Measurements from ENCODE around the gene AURKA. TPM values are rescaled to one million over a fixed set of nuclear protein-coding genes. Genes with fewer than 3 reads are reported as not detected.
"Not testable (repeated sequence)": the region's sequence is repeated elsewhere in the genome, so short reads cannot be mapped to it uniquely, and the experiment has no call there.

AURKA gene
- total and polyA plus RNA-seq, 4 donors, result 7.9 to 10.0 (median 9.3) TPM

DNA sequence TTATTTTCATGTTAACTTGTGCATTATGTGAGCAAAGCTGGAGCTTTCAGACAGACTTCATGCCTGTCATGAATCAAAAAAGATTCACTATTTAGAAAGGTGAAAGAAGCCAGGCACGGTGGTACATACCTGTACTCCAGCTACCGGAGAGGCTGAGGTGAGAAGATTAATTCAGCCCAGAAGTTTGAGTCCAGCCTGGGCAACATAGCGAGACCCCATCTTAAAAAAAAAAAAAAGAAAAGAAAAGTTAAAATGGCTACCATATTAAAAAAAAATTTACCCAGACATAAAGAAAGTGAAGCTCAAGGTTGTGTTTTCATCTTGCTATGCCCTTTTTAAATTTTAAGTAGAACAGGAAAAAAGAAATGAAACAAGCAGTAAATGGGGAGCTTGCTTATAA, 20.9 kb upstream of the AURKA start:
- no CpG with 5 or more reads among the region's 3 CpGs for WGBS (ENCODE audit: insufficient coverage)
- Histone ChIP-seq H3K27ac (ENCODE audit: low read depth, low read length) (no peak overlapping the region), H3K4me3 (ENCODE audit: low read depth, low read length) (no peak overlapping the region), H3K9me3 (ENCODE audit: control insufficient read depth, insufficient read depth, low read length) (no peaks in the 10 kb centered on the region), H3K27me3 (ENCODE audit: control insufficient read depth, insufficient read depth, low read length) (no peaks in the 10 kb centered on the region), H3K4me1 (ENCODE audit: control insufficient read depth, insufficient read depth, low read length) (no peaks in the 10 kb centered on the region), H3K36me3 (ENCODE audit: control insufficient read depth, insufficient read depth, low read length) (peaks cover 18% of the 10 kb centered on the region)
- no peak for DNase-seq (ENCODE audit: low read depth in 4 of 6, low spot score in 6 of 6)

DNA sequence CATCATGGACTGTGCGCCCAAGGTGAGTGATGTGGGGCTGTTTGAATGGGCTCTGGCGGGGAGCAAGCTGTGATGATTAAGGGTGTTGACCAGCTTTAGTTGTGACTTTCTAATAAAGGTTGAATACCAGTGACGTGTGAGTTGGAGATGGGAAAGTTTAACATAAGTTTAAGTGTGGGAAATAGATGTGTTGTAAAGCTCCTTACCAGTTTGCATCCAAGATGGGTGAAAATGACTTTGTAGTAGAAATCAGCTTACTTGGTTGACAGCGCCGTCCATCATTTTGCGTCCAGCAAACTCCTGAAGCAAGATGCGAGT, 20.4 kb upstream of the AURKA start:
- 91% methylated on average over 7 of the region's 7 CpGs for WGBS (ENCODE audit: insufficient coverage)
- no peak overlapping the region for H3K4me3 ChIP-seq (ENCODE audit: low read depth, low read length)
- DNase-seq (ENCODE audit: low read depth in 4 of 6, low spot score in 6 of 6), result no peak
- peaks cover 23% of the 10 kb centered on the region for H3K36me3 ChIP-seq (ENCODE audit: control insufficient read depth, insufficient read depth, low read length)
- H3K27ac ChIP-seq (ENCODE audit: low read depth, low read length), result peak overlapping the region; percentile 65
- no peaks in the 10 kb centered on the region for H3K9me3 ChIP-seq (ENCODE audit: control insufficient read depth, insufficient read depth, low read length)
- no peaks in the 10 kb centered on the region for H3K4me1 ChIP-seq (ENCODE audit: control insufficient read depth, insufficient read depth, low read length)
- no peaks in the 10 kb centered on the region for H3K27me3 ChIP-seq (ENCODE audit: control insufficient read depth, insufficient read depth, low read length)

DNA sequence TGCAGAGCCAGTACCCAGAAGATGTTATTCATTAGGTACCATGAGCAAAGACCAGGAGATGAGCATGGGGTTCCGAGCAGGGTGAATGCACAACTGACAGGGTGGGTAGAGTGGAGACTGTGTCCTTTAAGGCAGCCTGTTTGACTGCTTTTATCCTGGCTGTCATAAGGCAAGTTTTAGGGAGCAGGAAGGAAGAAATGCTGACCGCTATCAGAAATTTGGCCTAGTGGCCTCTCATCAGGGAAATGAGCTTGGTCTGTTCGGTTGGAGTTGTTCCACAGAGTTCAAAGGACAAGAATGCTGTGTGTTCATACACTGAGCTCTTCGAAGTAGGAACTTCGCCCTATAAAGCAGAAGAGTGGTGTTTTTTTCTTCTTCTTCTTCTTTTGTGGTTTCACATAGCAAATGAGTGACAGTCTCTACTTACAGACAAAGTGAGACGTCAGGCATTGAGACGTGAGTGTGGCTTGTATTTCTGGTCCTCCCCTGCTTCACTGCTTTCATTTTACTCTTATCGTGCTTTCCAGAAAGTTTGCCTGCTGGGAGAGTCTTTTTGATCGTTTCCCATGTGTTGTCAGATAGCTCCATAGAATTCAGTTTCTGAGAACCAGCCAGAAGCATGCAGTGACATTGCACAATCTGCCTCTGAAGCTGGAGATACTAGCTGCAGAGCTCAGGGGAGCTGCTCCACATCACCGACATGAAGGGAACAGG, 19.9 kb upstream of the AURKA start, which contains the start of gene CASS4:
Gene CASS4 (plus strand): TSS at position 502 of the 714 bp plus-strand sequence. CDS start 199 bp downstream, at position 701.
- WGBS (ENCODE audit: insufficient coverage), result 69% methylated on average over 6 of the region's 10 CpGs
- DNase-seq (ENCODE audit: low read depth in 4 of 6, low spot score in 6 of 6), result peak in 1 of 6 donors; percentile 61
- Histone ChIP-seq H3K36me3 (ENCODE audit: control insufficient read depth, insufficient read depth, low read length) (peaks cover 25% of the 10 kb centered on the region), H3K27me3 (ENCODE audit: control insufficient read depth, insufficient read depth, low read length) (no peaks in the 10 kb centered on the region), H3K27ac (ENCODE audit: low read depth, low read length) (peak within 1 kb of the TSS; percentile 65), H3K4me3 (ENCODE audit: low read depth, low read length) (no peak within 1 kb of the TSS), H3K9me3 (ENCODE audit: control insufficient read depth, insufficient read depth, low read length) (no peaks in the 10 kb centered on the region), H3K4me1 (ENCODE audit: control insufficient read depth, insufficient read depth, low read length) (no peaks in the 10 kb centered on the region)

DNA sequence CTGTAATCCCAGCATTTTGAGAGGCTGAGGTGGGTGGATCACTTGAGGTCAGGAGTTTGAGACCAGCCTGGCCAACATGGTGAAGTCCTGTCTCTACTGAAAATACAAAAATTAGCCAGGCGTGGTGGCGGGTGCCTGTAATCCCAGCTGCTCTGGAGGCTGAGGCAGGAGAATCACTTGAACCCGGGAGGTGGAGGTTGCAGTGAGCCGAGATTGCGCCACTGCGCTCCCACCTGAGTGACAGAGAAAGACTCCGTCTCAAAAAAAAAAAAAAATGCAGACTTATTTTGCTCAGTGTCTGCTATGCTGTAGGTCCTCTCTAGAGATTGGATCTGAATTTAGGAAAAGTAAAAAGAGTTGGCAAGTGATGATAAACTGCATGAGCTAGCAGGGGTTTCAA, 19.3 kb upstream of the AURKA start:
- H3K9me3 ChIP-seq (ENCODE audit: control insufficient read depth, insufficient read depth, low read length); H3K27me3 ChIP-seq (ENCODE audit: control insufficient read depth, insufficient read depth, low read length); H3K4me3 ChIP-seq (ENCODE audit: low read depth, low read length); H3K4me1 ChIP-seq (ENCODE audit: control insufficient read depth, insufficient read depth, low read length); DNase-seq (ENCODE audit: low read depth in 4 of 6, low spot score in 6 of 6): not testable (repeated sequence)
- peak overlapping the region; percentile 65 for H3K27ac ChIP-seq (ENCODE audit: low read depth, low read length)
- 90% methylated on average over 6 of the region's 7 CpGs for WGBS (ENCODE audit: insufficient coverage)
- peaks cover 30% of the 10 kb centered on the region for H3K36me3 ChIP-seq (ENCODE audit: control insufficient read depth, insufficient read depth, low read length)

DNA sequence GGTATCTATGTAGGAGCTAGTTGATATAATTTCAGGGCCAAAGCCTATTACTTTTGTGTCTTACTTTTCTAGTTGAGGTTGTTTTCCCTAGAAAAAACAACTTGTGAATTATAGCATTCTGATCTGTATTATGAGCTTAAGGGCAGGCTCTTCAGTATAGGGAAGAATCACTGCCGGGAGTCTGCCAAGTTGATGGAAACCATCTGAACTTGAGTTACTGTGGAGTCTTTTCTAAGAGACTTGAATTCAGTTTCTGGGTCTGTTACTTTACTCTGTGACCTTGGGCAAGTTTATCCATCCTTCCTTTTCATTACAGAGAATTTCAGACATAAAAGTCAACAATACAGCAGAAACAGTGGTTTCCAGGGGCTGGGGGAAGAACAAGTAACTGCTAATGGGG, 17.9 kb upstream of the AURKA start:
- no CpG with 5 or more reads among the region's 1 CpG for WGBS (ENCODE audit: insufficient coverage)
- DNase-seq (ENCODE audit: low read depth in 4 of 6, low spot score in 6 of 6), result no peak
- Histone ChIP-seq H3K4me3 (ENCODE audit: low read depth, low read length) (no peak overlapping the region), H3K4me1 (ENCODE audit: control insufficient read depth, insufficient read depth, low read length) (no peaks in the 10 kb centered on the region), H3K9me3 (ENCODE audit: control insufficient read depth, insufficient read depth, low read length) (no peaks in the 10 kb centered on the region), H3K36me3 (ENCODE audit: control insufficient read depth, insufficient read depth, low read length) (peaks cover 35% of the 10 kb centered on the region), H3K27ac (ENCODE audit: low read depth, low read length) (no peak overlapping the region), H3K27me3 (ENCODE audit: control insufficient read depth, insufficient read depth, low read length) (no peaks in the 10 kb centered on the region)

DNA sequence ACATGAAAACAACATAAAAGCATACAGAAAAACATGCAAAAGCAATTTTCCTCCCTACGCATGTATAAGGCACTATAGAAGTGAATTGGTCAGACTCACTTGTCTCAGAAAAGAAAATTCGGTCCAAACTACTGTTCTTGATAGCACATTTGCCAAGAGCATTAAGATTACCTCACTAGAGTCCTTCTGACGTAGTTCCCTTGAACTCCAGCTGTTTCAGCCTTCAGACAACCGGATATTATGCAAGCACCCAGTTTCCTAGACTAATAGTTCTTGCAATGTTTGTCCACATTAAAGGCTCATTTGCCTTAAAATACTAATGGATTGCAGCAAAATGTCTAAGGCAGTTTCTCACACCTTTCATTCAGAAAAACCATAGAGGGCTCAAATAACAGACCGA, 17.5 kb upstream of the AURKA start:
- no peak overlapping the region for H3K4me3 ChIP-seq (ENCODE audit: low read depth, low read length)
- no peaks in the 10 kb centered on the region for H3K4me1 ChIP-seq (ENCODE audit: control insufficient read depth, insufficient read depth, low read length)
- no peaks in the 10 kb centered on the region for H3K9me3 ChIP-seq (ENCODE audit: control insufficient read depth, insufficient read depth, low read length)
- WGBS (ENCODE audit: insufficient coverage), result 83% methylated on average over 4 of the region's 5 CpGs
- H3K27ac ChIP-seq (ENCODE audit: low read depth, low read length), result no peak overlapping the region
- H3K36me3 ChIP-seq (ENCODE audit: control insufficient read depth, insufficient read depth, low read length), result peaks cover 40% of the 10 kb centered on the region
- no peak for DNase-seq (ENCODE audit: low read depth in 4 of 6, low spot score in 6 of 6)
- H3K27me3 ChIP-seq (ENCODE audit: control insufficient read depth, insufficient read depth, low read length), result no peaks in the 10 kb centered on the region

DNA sequence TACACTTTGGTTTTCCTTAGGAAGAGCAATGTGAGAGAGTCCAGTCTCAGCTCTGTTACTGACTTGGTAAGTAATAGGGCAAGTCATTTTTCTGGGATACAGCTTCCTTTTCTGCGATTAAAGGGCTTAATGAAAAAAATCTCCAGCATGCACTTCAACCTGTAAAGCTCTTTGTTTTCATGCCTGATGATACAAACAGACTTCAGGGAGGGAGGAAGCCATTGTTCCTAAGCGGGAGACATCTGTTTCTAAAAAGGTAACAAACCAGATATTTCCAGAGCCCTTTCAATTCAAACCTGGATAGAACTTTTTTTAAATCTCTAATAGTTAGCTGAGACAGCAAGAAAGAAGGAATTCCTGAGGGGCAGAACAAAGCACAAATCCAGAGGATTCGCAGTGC, 14.9 kb upstream of the AURKA start:
- no peak overlapping the region for H3K27ac ChIP-seq (ENCODE audit: low read depth, low read length)
- H3K4me3 ChIP-seq (ENCODE audit: low read depth, low read length), result no peak overlapping the region
- no peaks in the 10 kb centered on the region for H3K27me3 ChIP-seq (ENCODE audit: control insufficient read depth, insufficient read depth, low read length)
- 100% methylated on average over 1 of the region's 3 CpGs for WGBS (ENCODE audit: insufficient coverage)
- no peaks in the 10 kb centered on the region for H3K9me3 ChIP-seq (ENCODE audit: control insufficient read depth, insufficient read depth, low read length)
- no peak for DNase-seq (ENCODE audit: low read depth in 4 of 6, low spot score in 6 of 6)
- peaks cover 50% of the 10 kb centered on the region for H3K36me3 ChIP-seq (ENCODE audit: control insufficient read depth, insufficient read depth, low read length)
- H3K4me1 ChIP-seq (ENCODE audit: control insufficient read depth, insufficient read depth, low read length), result no peaks in the 10 kb centered on the region

DNA sequence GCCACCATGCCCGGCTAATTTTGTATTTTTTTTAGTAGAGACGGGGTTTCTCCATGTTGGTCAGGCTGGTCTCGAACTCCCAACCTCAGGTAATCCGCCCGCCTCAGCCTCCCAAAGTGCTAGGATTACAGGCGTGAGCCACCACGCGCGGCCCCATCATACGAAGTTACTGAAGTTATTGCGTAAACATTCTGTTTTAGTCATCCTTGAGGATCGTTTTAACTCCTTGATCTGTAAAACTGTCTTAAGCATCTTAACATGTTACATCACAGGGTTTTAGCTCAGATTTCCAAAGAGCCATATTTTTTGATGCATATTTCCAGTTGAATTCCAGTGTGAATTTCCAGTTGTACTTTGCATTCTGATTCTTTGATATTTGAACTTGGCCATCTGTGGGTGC, 13.3 kb upstream of the AURKA start:
- H3K4me1 ChIP-seq (ENCODE audit: control insufficient read depth, insufficient read depth, low read length); H3K4me3 ChIP-seq (ENCODE audit: low read depth, low read length); H3K27ac ChIP-seq (ENCODE audit: low read depth, low read length); H3K9me3 ChIP-seq (ENCODE audit: control insufficient read depth, insufficient read depth, low read length); DNase-seq (ENCODE audit: low read depth in 4 of 6, low spot score in 6 of 6); H3K27me3 ChIP-seq (ENCODE audit: control insufficient read depth, insufficient read depth, low read length): not testable (repeated sequence)
- peaks cover 51% of the 10 kb centered on the region for H3K36me3 ChIP-seq (ENCODE audit: control insufficient read depth, insufficient read depth, low read length)
- WGBS (ENCODE audit: insufficient coverage), result 96% methylated on average over 12 of the region's 12 CpGs

DNA sequence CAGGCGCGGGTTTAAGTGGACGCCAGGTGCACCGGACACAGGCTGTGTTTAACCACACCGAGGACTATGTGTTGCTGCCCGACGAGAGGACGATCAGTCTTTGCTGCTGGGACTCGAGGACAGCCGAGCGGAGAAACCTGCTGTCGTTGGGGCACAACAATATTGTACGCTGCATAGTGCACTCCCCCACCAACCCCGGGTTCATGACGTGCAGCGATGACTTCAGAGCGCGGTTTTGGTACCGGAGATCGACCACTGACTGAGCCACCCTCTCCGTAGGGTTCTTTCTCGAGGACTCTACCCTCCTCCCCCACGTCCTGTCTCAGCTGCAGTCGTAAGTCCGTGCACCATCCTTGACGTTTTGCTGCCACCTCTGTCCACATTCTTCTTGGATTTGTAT, 11.4 kb upstream of the AURKA start:
- Histone ChIP-seq H3K4me3 (ENCODE audit: low read depth, low read length) (no peak overlapping the region), H3K27ac (ENCODE audit: low read depth, low read length) (no peak overlapping the region), H3K4me1 (ENCODE audit: control insufficient read depth, insufficient read depth, low read length) (no peaks in the 10 kb centered on the region), H3K9me3 (ENCODE audit: control insufficient read depth, insufficient read depth, low read length) (no peaks in the 10 kb centered on the region), H3K36me3 (ENCODE audit: control insufficient read depth, insufficient read depth, low read length) (peaks cover 44% of the 10 kb centered on the region), H3K27me3 (ENCODE audit: control insufficient read depth, insufficient read depth, low read length) (no peaks in the 10 kb centered on the region)
- 95% methylated on average over 22 of the region's 26 CpGs for WGBS (ENCODE audit: insufficient coverage)
- no peak for DNase-seq (ENCODE audit: low read depth in 4 of 6, low spot score in 6 of 6)

DNA sequence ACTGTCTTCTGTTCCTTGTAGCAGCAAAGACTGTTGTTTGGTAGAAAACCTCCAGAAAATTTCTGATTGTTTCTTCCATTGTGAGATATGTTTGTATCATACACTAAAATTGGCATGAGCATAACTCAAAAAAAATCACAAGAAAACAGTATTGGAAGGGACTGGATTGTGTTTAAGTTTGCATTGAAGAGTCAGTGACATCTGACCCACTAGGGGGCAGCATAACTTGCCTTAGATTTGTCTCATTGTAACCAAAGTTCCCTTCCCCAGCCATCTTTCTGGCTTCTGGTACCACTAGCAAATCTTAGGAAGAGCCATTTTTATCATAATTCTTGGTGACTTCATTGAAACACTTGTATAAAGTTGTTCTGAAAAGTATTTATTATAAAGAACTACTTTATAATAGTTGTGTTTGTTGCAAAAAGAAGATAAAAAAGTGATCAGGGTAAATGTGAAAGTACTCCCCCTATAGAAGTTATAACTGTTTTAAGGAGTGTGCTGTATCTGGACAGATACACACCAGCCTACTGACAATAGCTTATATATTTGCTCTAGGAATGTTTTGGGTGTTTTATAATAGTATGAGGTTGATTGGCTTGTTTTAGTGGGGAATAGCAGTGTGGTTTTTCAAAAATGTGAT, 8.1 kb upstream of the AURKA start:
- Histone ChIP-seq H3K27me3 (ENCODE audit: control insufficient read depth, insufficient read depth, low read length) (no peaks in the 10 kb centered on the region), H3K36me3 (ENCODE audit: control insufficient read depth, insufficient read depth, low read length) (peaks cover 32% of the 10 kb centered on the region), H3K9me3 (ENCODE audit: control insufficient read depth, insufficient read depth, low read length) (no peaks in the 10 kb centered on the region), H3K4me3 (ENCODE audit: low read depth, low read length) (no peak overlapping the region), H3K27ac (ENCODE audit: low read depth, low read length) (no peak overlapping the region), H3K4me1 (ENCODE audit: control insufficient read depth, insufficient read depth, low read length) (no peaks in the 10 kb centered on the region)
- DNase-seq (ENCODE audit: low read depth in 4 of 6, low spot score in 6 of 6), result peak in 5 of 6 donors; percentile 33 to 85 (median 47)

Data from spinal cord (tissue), 10 donors.